ENCODE data around the gene NHLRC4.

DNA sequence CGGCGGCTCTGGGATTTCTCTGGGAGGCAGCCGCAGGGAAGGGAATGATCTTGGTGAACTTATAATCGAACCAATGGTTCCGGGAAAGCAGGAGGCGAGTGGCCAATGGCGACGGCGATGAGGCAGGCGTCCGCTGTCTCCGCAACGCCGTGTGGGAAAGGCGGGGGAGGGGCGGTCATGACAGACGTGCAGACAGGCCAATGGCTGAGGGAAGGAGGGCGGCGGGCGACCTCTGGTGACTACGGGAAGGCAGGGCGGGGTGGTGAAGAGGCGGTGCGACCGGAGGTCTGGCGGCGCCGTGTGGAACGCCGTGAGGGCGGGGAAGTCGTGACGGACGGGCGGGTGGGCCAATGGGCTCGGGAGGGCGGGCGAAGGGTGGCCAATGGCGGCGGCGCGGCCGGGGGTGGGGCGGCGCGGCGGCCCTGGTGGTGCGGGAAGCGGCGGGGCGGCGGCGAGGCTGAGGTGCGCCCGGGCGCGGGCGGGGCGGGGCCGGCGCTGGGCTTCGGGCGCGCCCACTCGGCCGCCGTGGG, 22.9 kb downstream of the NHLRC4 start, which contains the start of gene RAB40C:
- TF ChIP-seq CTCF (IDR thresholded peaks at IDR 0.05) = no peak
- peak; percentile 66 for TF ChIP-seq POLR2AphosphoS5 (IDR thresholded peaks at IDR 0.05)
- no peak for TF ChIP-seq POLR2A (IDR thresholded peaks at IDR 0.05)
